ENCODE results near the gene BCKDHB. TPM values are rescaled to one million over a fixed set of nuclear protein-coding genes. Genes with fewer than 3 reads are reported as not detected.

BCKDHB gene
- total and polyA plus RNA-seq, 2 of the 4 experiments (the other 2 are of a cell fraction) = 11.2 to 11.8 TPM

GRCh38 chr6:80170433-80170832 lies 64.0 kb downstream of the BCKDHB start:
- Histone ChIP-seq H4K91ac (ENCODE audit: insufficient read depth, low read depth, low read length) (no peak overlapping the region), H2BK120ac (ENCODE audit: low read depth, low read length) (no peak overlapping the region), H3K27me3 (ENCODE audit: control insufficient read depth, insufficient read depth, low read length) (no peaks in the 10 kb centered on the region), H3K23ac (ENCODE audit: low read depth, low read length) (no peak overlapping the region), H4K8ac (ENCODE audit: low read depth in 2 of 2, low read length in 2 of 2) (no peak overlapping the region), H3K4ac (ENCODE audit: low read depth, low read length) (no peak overlapping the region), H4K5ac (ENCODE audit: low read depth, low read length) (no peak overlapping the region), H3K14ac (replicated peaks; ENCODE audit: low read depth, low read length) (no peak overlapping the region), H2AK5ac (ENCODE audit: low read depth, low read length) (no peak overlapping the region), H2AFZ (replicated peaks; ENCODE audit: low read length, poor library complexity) (no peak overlapping the region), H2BK20ac (ENCODE audit: low read depth, low read length) (no peak overlapping the region), H2BK5ac (ENCODE audit: low read depth, low read length, poor library complexity, severe bottlenecking) (no peak overlapping the region), H3K56ac (ENCODE audit: extremely low read depth, insufficient read depth, low read length) (no peak overlapping the region), H3K9ac (ENCODE audit: low read depth, low read length) (no peak overlapping the region), H3K36me3 (ENCODE audit: control insufficient read depth, insufficient read depth, low read length) (0 out of 2 replicates have a peak, but pooled peaks cover 3% of the 10 kb centered on the region), H2AK9ac (replicated peaks; ENCODE audit: low read depth, low read length, poor library complexity) (no peak overlapping the region), H3K4me1 (ENCODE audit: control insufficient read depth, insufficient read depth, low read length) (peaks cover 3% of the 10 kb centered on the region), H3K79me1 (ENCODE audit: low read depth in 1 of 2, low read length in 2 of 2) (no peaks in the 10 kb centered on the region), H4K20me1 (ENCODE audit: insufficient read depth, low read length) (no peaks in the 10 kb centered on the region), H3K9me3 (ENCODE audit: control insufficient read depth, insufficient read depth, low read length) (no peaks in the 10 kb centered on the region), H3K9me1 (ENCODE audit: insufficient read depth, low read length) (no peaks in the 10 kb centered on the region), H3K18ac (ENCODE audit: low read depth, low read length) (no peak overlapping the region), H3K27ac (ENCODE audit: insufficient read depth, low read length) (no peak overlapping the region), H3K4me2 (ENCODE audit: low read depth, low read length) (no peak overlapping the region), H2BK15ac (ENCODE audit: low read depth, low read length) (no peak overlapping the region), H3K4me3 (ENCODE audit: insufficient read depth, low read depth, low read length) (no peak overlapping the region)
- in situ Hi-C loops (cut with MboI; ENCODE audit: low sequenced_read_pairs) = no loop called here
- BruUV-seq (replicated peaks) = no TSS peak
- no CpG with 5 or more reads among the region's 3 CpGs for WGBS, 2 experiments (ENCODE audit: extremely low coverage in 2 of 2, insufficient read length in 1 of 2)
- TF ChIP-seq CEBPB (IDR thresholded peaks at IDR 0.05; ENCODE audit: low read depth, low read length) (no peak), POLR2A (IDR thresholded peaks at IDR 0.05; ENCODE audit: low read depth, low read length) (no peak), BHLHE40 (IDR thresholded peaks at IDR 0.05; ENCODE audit: low read depth, low read length) (no peak), NFE2L2 (IDR thresholded peaks at IDR 0.05; ENCODE audit: low read depth, low read length) (no peak), MAFK (IDR thresholded peaks at IDR 0.05; ENCODE audit: low read depth, low read length) (no peak), SMC3 (IDR thresholded peaks at IDR 0.05; ENCODE audit: low read depth, low read length) (no peak), FOS (IDR thresholded peaks at IDR 0.05; ENCODE audit: low read depth, low read length) (no peak), CHD1 (IDR thresholded peaks at IDR 0.05; ENCODE audit: low read depth, low read length) (no peak), MAZ (IDR thresholded peaks at IDR 0.05; ENCODE audit: borderline replicate concordance, low read depth, low read length) (no peak), RAD21 (IDR thresholded peaks at IDR 0.05; ENCODE audit: low read length) (no peak), MXI1 (IDR thresholded peaks at IDR 0.05; ENCODE audit: borderline replicate concordance, low read depth, low read length) (no peak)
- intact Hi-C loops (cut with micrococcal nuclease) = no loop called here
- no peak for DNase-seq
- dilution Hi-C loops (cut with HindIII; ENCODE audit: low sequenced_read_pairs, unreplicated experiment) = no loop called here
- no peak for ATAC-seq (ENCODE audit: low read depth)
- POLR2A ChIA-PET (ENCODE audit: unreplicated experiment) = no interaction called here
- CTCF ChIA-PET = no interaction called here

All from IMR-90 (cell line).